H9 (cell line): ENCODE results near the gene TAS2R46. TPM values are rescaled to one million over a fixed set of nuclear protein-coding genes. Genes with fewer than 3 reads are reported as not detected.

ENCODE experiments used
- DNase-seq: peaks from one replicate; pipeline ENCODE4 v3.0.0-alpha.2; 2017
- H2AFZ ChIP-seq: one replicate; pipeline ENCODE4 v1.6.1; 2013; ENCODE audit warnings: mild to moderate bottlenecking, low read length, control low read depth, moderate library complexity
- H2AK5ac ChIP-seq: 2 replicates; pipeline ENCODE4 v1.6.1; 2013; ENCODE audit warnings: low read length, control low read depth, mixed read lengths; ENCODE audit not compliant: insufficient read length
- H2BK120ac ChIP-seq: one replicate; pipeline ENCODE4 v1.6.1; 2013; ENCODE audit warnings: low read depth, mild to moderate bottlenecking, low read length, control low read depth, inconsistent platforms; ENCODE audit not compliant: poor library complexity, severe bottlenecking
- H2BK12ac ChIP-seq: 2 replicates; pipeline ENCODE4 v1.6.1; 2013; ENCODE audit warnings: low read length, control low read depth, mixed read lengths, low read depth; ENCODE audit not compliant: insufficient read length
- H2BK15ac ChIP-seq: 2 replicates; pipeline ENCODE4 v1.6.1; 2013; ENCODE audit warnings: low read depth, low read length, control low read depth
- H2BK20ac ChIP-seq: one replicate; pipeline ENCODE4 v1.6.1; 2013; ENCODE audit warnings: low read depth, mild to moderate bottlenecking, low read length, control low read depth, inconsistent platforms; ENCODE audit not compliant: poor library complexity, severe bottlenecking
- H2BK5ac ChIP-seq: 2 replicates; pipeline ENCODE4 v1.6.1; 2013; ENCODE audit warnings: low read length, control low read depth, mixed read lengths; ENCODE audit not compliant: insufficient read length
- H3K14ac ChIP-seq: 2 replicates; pipeline ENCODE4 v1.6.1; 2013; ENCODE audit warnings: low read length, control low read depth; ENCODE audit not compliant: insufficient read depth
- H3K18ac ChIP-seq: 2 replicates; pipeline ENCODE4 v1.6.1; 2013; ENCODE audit warnings: low read depth, mild to moderate bottlenecking, mixed read lengths, low read length, control low read depth; ENCODE audit not compliant: insufficient read length
- H3K23ac ChIP-seq: 2 replicates; pipeline ENCODE4 v1.6.1; 2013; ENCODE audit warnings: low read length, control low read depth, mixed read lengths, low read depth; ENCODE audit not compliant: insufficient read length
- H3K23me2 ChIP-seq: 2 replicates; pipeline ENCODE4 v1.6.1; 2013; ENCODE audit warnings: low read depth, mild to moderate bottlenecking, mixed read lengths, low read length, control low read depth; ENCODE audit not compliant: insufficient read length, poor library complexity, severe bottlenecking
- H3K27ac ChIP-seq: 2 replicates; pipeline ENCODE4 v1.5.1; 2013; ENCODE audit warnings: low read length, control low read depth, mixed read lengths, low read depth; ENCODE audit not compliant: insufficient read length
- H3K27me3 ChIP-seq: 2 replicates; pipeline ENCODE4 v1.6.1; 2013; ENCODE audit warnings: low read length, control low read depth, inconsistent platforms; ENCODE audit not compliant: insufficient read depth
- H3K4ac ChIP-seq: 2 replicates; pipeline ENCODE4 v1.6.1; 2013; ENCODE audit warnings: low read depth, mild to moderate bottlenecking, control low read depth, inconsistent platforms, low read length, moderate library complexity
- H3K4me1 ChIP-seq: 2 replicates; pipeline ENCODE4 v1.6.1; 2013; ENCODE audit warnings: low read length, control low read depth, inconsistent platforms; ENCODE audit not compliant: insufficient read depth
- H3K4me2 ChIP-seq: 2 replicates; pipeline ENCODE4 v1.6.1; 2013; ENCODE audit warnings: low read length, control low read depth, mixed read lengths; ENCODE audit not compliant: insufficient read length, insufficient read depth
- H3K56ac ChIP-seq: 2 replicates; pipeline ENCODE4 v1.6.1; 2013; ENCODE audit warnings: low read depth, mild to moderate bottlenecking, mixed read lengths, low read length, control low read depth; ENCODE audit not compliant: insufficient read length
- H3K79me1 ChIP-seq: 2 replicates; pipeline ENCODE4 v1.6.1; 2013; ENCODE audit warnings: low read depth, mild to moderate bottlenecking, moderate library complexity, low read length, control low read depth, inconsistent platforms; ENCODE audit not compliant: insufficient read depth, poor library complexity, severe bottlenecking
- H3K79me2 ChIP-seq: 2 replicates; pipeline ENCODE4 v1.6.1; 2013; ENCODE audit warnings: low read length, control low read depth, inconsistent platforms; ENCODE audit not compliant: insufficient read depth
- H3K9ac ChIP-seq: 2 replicates; pipeline ENCODE4 v1.6.1; 2013; ENCODE audit warnings: low read length, control low read depth, mixed read lengths; ENCODE audit not compliant: insufficient read length; ENCODE audit errors: extremely low read depth
- H3K9me3 ChIP-seq: one replicate; pipeline ENCODE4 v1.6.1; 2013; ENCODE audit warnings: low read depth, low read length, inconsistent platforms; ENCODE audit not compliant: control insufficient read depth
- H3T11ph ChIP-seq: one replicate; pipeline ENCODE4 v1.6.1; 2013; ENCODE audit warnings: mild to moderate bottlenecking, low read length, control low read depth, inconsistent platforms
- H4K20me1 ChIP-seq: one replicate; pipeline ENCODE4 v1.6.1; 2013; ENCODE audit not compliant: control insufficient read depth, insufficient read length, insufficient read depth
- H4K5ac ChIP-seq: 2 replicates; pipeline ENCODE4 v1.6.1; 2013; ENCODE audit warnings: low read depth, mild to moderate bottlenecking, mixed read lengths, low read length, control low read depth; ENCODE audit not compliant: insufficient read length
- H4K8ac ChIP-seq: replicated peaks from 2 replicates; pipeline ENCODE4 v1.6.1; 2013; ENCODE audit warnings: low read length, control low read depth, mixed read lengths, low read depth; ENCODE audit not compliant: insufficient read length
- H4K91ac ChIP-seq: 2 replicates; pipeline ENCODE4 v1.6.1; 2013; ENCODE audit warnings: low read depth, mild to moderate bottlenecking, moderate library complexity, mixed read lengths, low read length, control low read depth; ENCODE audit not compliant: insufficient read length
- H3K27ac Mint-ChIP-seq, 3 experiments: 2 replicates in 2 of 3; 3 replicates in 1 of 3; pipeline ENCODE4 v1.8.0; 2020 to 2021; ENCODE audit warnings: mixed read lengths in 3 of 3, mild to moderate bottlenecking in 1 of 3, moderate library complexity in 1 of 3
- H3K27me3 Mint-ChIP-seq: 2 replicates; pipeline ENCODE4 v1.8.0; 2021; ENCODE audit warnings: low read depth, mild to moderate bottlenecking, moderate library complexity, mixed read lengths
- H3K36me3 Mint-ChIP-seq, 3 experiments: 2 replicates in 2 of 3; 3 replicates in 1 of 3; pipeline ENCODE4 v1.8.0; 2020 to 2021; ENCODE audit warnings: low read depth in 3 of 3, mixed read lengths in 3 of 3; ENCODE audit not compliant: insufficient read depth in 1 of 3
- H3K4me1 Mint-ChIP-seq, 2 experiments: 2 replicates each; pipeline ENCODE4 v1.8.0; 2020; ENCODE audit warnings: mixed read lengths in 2 of 2
- H3K4me3 Mint-ChIP-seq, 2 experiments: 2 replicates in 1 of 2; 3 replicates in 1 of 2; pipeline ENCODE4 v1.8.0; 2020 to 2021; ENCODE audit warnings: mild to moderate bottlenecking in 2 of 2, mixed read lengths in 2 of 2, moderate library complexity in 1 of 2
- H3K9me3 Mint-ChIP-seq, 2 experiments: 2 replicates in 1 of 2; 3 replicates in 1 of 2; pipeline ENCODE4 v1.8.0; 2020; ENCODE audit warnings: mild to moderate bottlenecking in 2 of 2, mixed read lengths in 2 of 2, moderate library complexity in 1 of 2
- CTCF ChIP-seq: fragments of 200-600 bp; sonication (generic); conservative IDR thresholded peaks from 3 replicates; pipeline ENCODE4 v1.8.0; 2021; ENCODE audit warnings: antibody characterized with exemption, mild to moderate bottlenecking
- WGBS: extraction: QIAGEN DNeasy Blood & Tissue Kit; methylation state at CpG from one replicate; pipeline ENCODE4 v1.1.7; 2013; ENCODE audit warnings: missing lambda C conversion rate, low lambda C conversion rate, mixed read lengths; ENCODE audit not compliant: insufficient read length; ENCODE audit errors: extremely low coverage; 5-methylcytosine and 5-hydroxymethylcytosine counted together
- total RNA-seq: library from RNA; stranded (reverse); gene quantifications from 2 replicates; pipeline ENCODE4 v1.2.1, GENCODE V29; 2021

Gene TAS2R46
- total RNA-seq, 1 experiment from 2014 or later, result 1.2 TPM

- no peak within 1 kb of the TSS for H4K8ac ChIP-seq
- H3K79me2 ChIP-seq, result no peaks in the 10 kb centered on the region
- no peak within 1 kb of the TSS for H3T11ph ChIP-seq
- H3K36me3 Mint-ChIP-seq, result peaks cover 10 to 12% (median 10%) of the 10 kb centered on the region in 3 experiments
- H2AK5ac ChIP-seq, result no peak within 1 kb of the TSS
- no peak within 1 kb of the TSS for H3K4me3 Mint-ChIP-seq
- no peak within 1 kb of the TSS for H3K9ac ChIP-seq
- no peak within 1 kb of the TSS for H2AFZ ChIP-seq
- no peak within 1 kb of the TSS for H2BK12ac ChIP-seq
- no peaks in the 10 kb centered on the region for H3K79me1 ChIP-seq
- H3K9me3 ChIP-seq, result no peaks in the 10 kb centered on the region
- TF ChIP-seq CTCF, result no peak
- H3K27me3 Mint-ChIP-seq, result no peaks in the 10 kb centered on the region
- H2BK20ac ChIP-seq, result no peak within 1 kb of the TSS
- no peak within 1 kb of the TSS for H3K18ac ChIP-seq
- H3K4ac ChIP-seq, result no peak within 1 kb of the TSS
- H3K4me1 Mint-ChIP-seq, result no peaks in the 10 kb centered on the region
- no peak within 1 kb of the TSS for H2BK15ac ChIP-seq
- H2BK5ac ChIP-seq, result no peak within 1 kb of the TSS
- no peak within 1 kb of the TSS for H3K27ac Mint-ChIP-seq
- H3K27me3 ChIP-seq, result no peaks in the 10 kb centered on the region
- H3K4me1 ChIP-seq, result no peaks in the 10 kb centered on the region
- no peak for DNase-seq
- H3K9me3 Mint-ChIP-seq, result peaks cover 0 to 4% of the 10 kb centered on the region in 2 experiments; a peak in 2 of 5 replicates
- no peak within 1 kb of the TSS for H2BK120ac ChIP-seq
- no peaks in the 10 kb centered on the region for H3K23me2 ChIP-seq
- no peak within 1 kb of the TSS for H4K91ac ChIP-seq
- H3K14ac ChIP-seq, result no peak within 1 kb of the TSS
- WGBS, result no CpG with 5 or more reads among the region's 1 CpG
- H3K4me2 ChIP-seq, result no peak within 1 kb of the TSS
- no peak within 1 kb of the TSS for H3K27ac ChIP-seq
- H3K56ac ChIP-seq, result no peak within 1 kb of the TSS
- H3K23ac ChIP-seq, result no peak within 1 kb of the TSS
- H4K20me1 ChIP-seq, result no peaks in the 10 kb centered on the region
- H4K5ac ChIP-seq, result no peak within 1 kb of the TSS
Measured at GRCh38 chr12:11022520-11022919, 39.6 kb downstream of the TAS2R46 start, which contains the start of gene TAS2R19. TSS of gene TAS2R19 (minus strand) at chr12:11022620. CDS start at chr12:11022571, 49 bp downstream.
